Right lobe of liver (tissue), 4 donors: ENCODE data around the gene LRBA.

Source experiments
- CTCF ChIP-seq, 4 donors: fragments of 200-600 bp in 3 of 4; fragments of 450-650 bp in 1 of 4; IDR thresholded peaks; one replicate each; pipeline versions ENCODE4 v1.5.1 to v1.8.0; 2016 to 2022; ENCODE audit warnings: antibody characterized with exemption in 4 of 4, mild to moderate bottlenecking in 2 of 4
- POLR2A ChIP-seq: fragments of 450-650 bp; IDR thresholded peaks from one replicate; pipeline ENCODE4 v1.6.1; 2017; ENCODE audit warnings: antibody characterized with exemption, mild to moderate bottlenecking
- donor health status: DM: no; HTN: no; CAD: no.
- donor health status: DM: no; HTN: no; CAD: no.
- donor health status: DM: no; HTN: yes; CAD: no.

GRCh38 chr4:150768497-150768896 is 246.6 kb downstream of the LRBA start:
- TF ChIP-seq CTCF (IDR thresholded peaks at IDR 0.05) (no peak), POLR2A (no peak)
